DND-41 (cell line): ENCODE data around the gene OSBPL8.
"Not testable (repeated sequence)": the region's sequence is repeated elsewhere in the genome, so short reads cannot be mapped to it uniquely, and the experiment has no call there.

Experiments
- ATAC-seq: fragments of 200-7000 bp; cut with Tn5 transposase; 3 replicates; pipeline ENCODE4 v1.9.1; 2021; ENCODE audit warnings: low read depth; ENCODE audit not compliant: insufficient read depth
- DNase-seq: peaks from one replicate; pipeline ENCODE4 v3.0.0-alpha.2; 2020
- H2AFZ ChIP-seq: 2 replicates; pipeline ENCODE4 v1.6.0; 2012; ENCODE audit warnings: low read depth, low read length
- H3K27ac ChIP-seq: 2 replicates; pipeline ENCODE4 v1.5.1; 2012; ENCODE audit warnings: low read length, inconsistent platforms
- H3K27me3 ChIP-seq: fragments of 200-600 bp; sonication (generic); 2 replicates; pipeline ENCODE4 v1.6.0; 2012; ENCODE audit warnings: low read length, mild to moderate bottlenecking, inconsistent platforms; ENCODE audit not compliant: insufficient read depth, poor library complexity
- H3K36me3 ChIP-seq: 2 replicates; pipeline ENCODE4 v1.5.1; 2012; ENCODE audit warnings: low read length, inconsistent platforms; ENCODE audit not compliant: insufficient read depth
- H3K4me1 ChIP-seq: 2 replicates; pipeline ENCODE4 v1.5.1; 2012; ENCODE audit warnings: mild to moderate bottlenecking, low read length; ENCODE audit not compliant: insufficient read depth
- H3K4me2 ChIP-seq: 2 replicates; pipeline ENCODE4 v1.6.0; 2012; ENCODE audit warnings: mild to moderate bottlenecking, moderate library complexity, low read length, inconsistent platforms; ENCODE audit not compliant: insufficient read depth
- H3K4me3 ChIP-seq, 2 experiments: fragments of 200-600 bp in 1 of 2; shearing (Covaris generic) in 1 of 2; 2 replicates each; pipeline ENCODE4 v1.5.1; 2012 to 2016; ENCODE audit warnings: inconsistent platforms in 2 of 2, low read length in 2 of 2, mild to moderate bottlenecking in 2 of 2, low read depth in 1 of 2, moderate library complexity in 1 of 2
- H3K79me2 ChIP-seq: 2 replicates; pipeline ENCODE4 v1.6.0; 2012; ENCODE audit warnings: low read length, inconsistent platforms; ENCODE audit not compliant: insufficient read depth
- H3K9ac ChIP-seq: 2 replicates; pipeline ENCODE4 v1.6.0; 2012; ENCODE audit warnings: low read depth, mild to moderate bottlenecking, inconsistent platforms, low read length, moderate library complexity
- H3K9me3 ChIP-seq: 2 replicates; pipeline ENCODE4 v1.5.1; 2012; ENCODE audit warnings: low read length, moderate library complexity, mild to moderate bottlenecking, inconsistent platforms; ENCODE audit not compliant: insufficient read depth, severe bottlenecking
- H4K20me1 ChIP-seq: 2 replicates; pipeline ENCODE4 v1.6.0; 2012; ENCODE audit warnings: low read length; ENCODE audit not compliant: insufficient read depth
- EZH2 ChIP-seq: IDR thresholded peaks from 3 replicates; pipeline ENCODE4 v1.6.1; 2012; ENCODE audit warnings: borderline replicate concordance, low read depth, mild to moderate bottlenecking, moderate library complexity, low read length, inconsistent platforms; ENCODE audit not compliant: severe bottlenecking
- TF ChIP-seq, protein P1 (sequence below): IDR thresholded peaks from 2 replicates; pipeline ENCODE4 v1.5.1; 2012; ENCODE audit warnings: borderline replicate concordance, low read length, moderate library complexity, mild to moderate bottlenecking; ENCODE audit not compliant: poor library complexity, severe bottlenecking; ENCODE audit errors: extremely low read depth

Gene OSBPL8

DNA sequence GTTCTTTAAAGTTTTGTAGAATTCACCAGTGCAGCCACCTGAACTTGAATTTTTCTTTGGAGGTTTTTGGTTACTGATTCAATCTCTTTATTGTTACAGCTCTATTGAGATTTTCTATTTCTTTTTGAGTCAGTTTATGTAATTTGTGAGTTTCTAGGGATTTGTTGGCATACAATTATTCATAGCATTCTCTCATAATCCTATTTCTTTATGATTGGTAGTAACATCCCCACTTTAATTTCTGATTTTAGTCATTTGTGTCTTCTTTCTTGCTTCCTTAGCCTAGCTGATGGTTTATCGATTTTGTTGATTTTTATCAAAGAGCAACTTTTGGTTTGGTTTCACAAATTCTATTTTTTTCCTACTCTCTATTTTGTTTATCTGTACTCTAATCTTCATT lies 193.4 kb downstream of the OSBPL8 start:
- Histone ChIP-seq H3K27ac (no peak overlapping the region), H3K36me3 (peaks cover 58% of the 10 kb centered on the region), H4K20me1 (no peaks in the 10 kb centered on the region), H3K4me3 (no peak overlapping the region), H3K27me3 (no peaks in the 10 kb centered on the region), H3K9ac (no peak overlapping the region), H3K9me3 (no peaks in the 10 kb centered on the region), H3K79me2 (no peaks in the 10 kb centered on the region), H3K4me1 (no peaks in the 10 kb centered on the region), H3K4me2 (no peak overlapping the region), H2AFZ (no peak overlapping the region)
- ATAC-seq (no peak), DNase-seq (no peak)
- TF ChIP-seq, protein P1, sequence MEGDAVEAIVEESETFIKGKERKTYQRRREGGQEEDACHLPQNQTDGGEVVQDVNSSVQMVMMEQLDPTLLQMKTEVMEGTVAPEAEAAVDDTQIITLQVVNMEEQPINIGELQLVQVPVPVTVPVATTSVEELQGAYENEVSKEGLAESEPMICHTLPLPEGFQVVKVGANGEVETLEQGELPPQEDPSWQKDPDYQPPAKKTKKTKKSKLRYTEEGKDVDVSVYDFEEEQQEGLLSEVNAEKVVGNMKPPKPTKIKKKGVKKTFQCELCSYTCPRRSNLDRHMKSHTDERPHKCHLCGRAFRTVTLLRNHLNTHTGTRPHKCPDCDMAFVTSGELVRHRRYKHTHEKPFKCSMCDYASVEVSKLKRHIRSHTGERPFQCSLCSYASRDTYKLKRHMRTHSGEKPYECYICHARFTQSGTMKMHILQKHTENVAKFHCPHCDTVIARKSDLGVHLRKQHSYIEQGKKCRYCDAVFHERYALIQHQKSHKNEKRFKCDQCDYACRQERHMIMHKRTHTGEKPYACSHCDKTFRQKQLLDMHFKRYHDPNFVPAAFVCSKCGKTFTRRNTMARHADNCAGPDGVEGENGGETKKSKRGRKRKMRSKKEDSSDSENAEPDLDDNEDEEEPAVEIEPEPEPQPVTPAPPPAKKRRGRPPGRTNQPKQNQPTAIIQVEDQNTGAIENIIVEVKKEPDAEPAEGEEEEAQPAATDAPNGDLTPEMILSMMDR, result no peak
- no peak for TF ChIP-seq EZH2

DNA sequence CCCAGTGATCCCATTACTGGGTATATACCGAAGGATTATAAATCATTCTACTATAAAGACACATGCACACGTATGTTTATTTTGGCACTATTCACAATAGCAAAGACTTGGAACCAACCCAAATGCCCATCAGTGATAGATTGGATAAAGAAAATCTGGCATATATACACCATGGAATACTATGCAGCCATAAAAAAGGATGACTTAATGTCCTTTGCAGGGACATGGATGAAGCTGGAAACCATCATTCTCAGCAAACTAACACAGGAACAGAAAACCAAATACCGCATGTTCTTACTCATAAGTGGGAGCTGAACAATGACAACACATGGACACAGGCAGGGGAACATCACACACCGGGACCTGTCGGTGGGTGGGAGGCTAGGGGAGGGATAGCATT lies 195.4 kb downstream of the OSBPL8 start:
- H3K79me2 ChIP-seq, H3K4me2 ChIP-seq, H2AFZ ChIP-seq, ATAC-seq, H4K20me1 ChIP-seq, H3K9me3 ChIP-seq, H3K4me1 ChIP-seq, H3K27ac ChIP-seq, H3K4me3 ChIP-seq, DNase-seq, H3K9ac ChIP-seq, H3K27me3 ChIP-seq: not testable (repeated sequence)
- H3K36me3 ChIP-seq, result peaks cover 43% of the 10 kb centered on the region

DNA sequence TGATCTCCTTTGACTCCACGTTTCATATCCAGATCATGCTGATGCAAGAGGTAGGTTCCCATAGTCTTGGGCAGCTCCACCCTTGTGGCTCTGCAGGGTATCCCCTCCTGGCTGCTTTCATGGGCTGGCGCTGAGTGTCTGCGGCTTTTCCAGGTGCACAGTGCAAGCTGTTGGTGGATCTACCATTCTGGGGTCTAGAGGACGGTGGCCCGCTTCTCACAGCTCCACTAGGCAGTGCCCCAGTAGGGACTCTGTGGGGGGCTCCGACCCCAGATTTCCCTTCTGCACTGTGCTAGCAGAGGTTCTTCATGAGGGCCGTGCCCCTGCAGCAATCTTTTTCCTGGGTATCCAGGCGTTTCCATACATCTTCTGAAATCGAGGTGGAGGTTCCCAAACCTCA lies 199.3 kb downstream of the OSBPL8 start:
- no peak overlapping the region for H3K4me3 ChIP-seq
- H3K4me2 ChIP-seq, result no peak overlapping the region
- no peaks in the 10 kb centered on the region for H3K4me1 ChIP-seq
- peaks cover 36% of the 10 kb centered on the region for H3K36me3 ChIP-seq
- H4K20me1 ChIP-seq, result no peaks in the 10 kb centered on the region
- H3K27ac ChIP-seq, result no peak overlapping the region
- H2AFZ ChIP-seq, result no peak overlapping the region
- H3K79me2 ChIP-seq, result no peaks in the 10 kb centered on the region
- H3K9ac ChIP-seq, result no peak overlapping the region
- H3K27me3 ChIP-seq, result no peaks in the 10 kb centered on the region
- TF ChIP-seq, protein P1, result no peak
- no peak for TF ChIP-seq EZH2
- no peak for ATAC-seq
- DNase-seq, result no peak
- H3K9me3 ChIP-seq, result no peaks in the 10 kb centered on the region

DNA sequence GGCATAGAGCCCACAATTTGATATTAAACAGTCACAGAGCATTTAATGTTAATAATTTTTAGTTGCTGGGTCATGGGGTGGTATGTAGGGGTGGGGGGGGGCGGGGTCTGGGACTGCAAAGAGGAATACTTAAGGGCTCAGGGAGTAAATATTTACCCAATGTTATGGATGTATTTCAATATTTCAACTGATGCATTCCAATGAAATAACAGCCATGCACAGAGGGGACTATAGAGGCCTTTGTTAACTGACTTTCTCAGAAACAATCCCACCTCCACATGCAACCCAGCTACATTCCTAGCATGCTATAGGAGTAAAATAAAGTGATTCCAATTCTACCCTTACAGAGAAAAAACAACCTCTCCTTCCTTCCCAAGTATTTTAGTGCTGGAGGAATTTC lies 203.5 kb downstream of the OSBPL8 start:
- H3K79me2 ChIP-seq, result no peaks in the 10 kb centered on the region
- DNase-seq (no peak), ATAC-seq (no peak)
- no peak overlapping the region for H3K9ac ChIP-seq
- no peak overlapping the region for H3K4me3 ChIP-seq
- H3K27me3 ChIP-seq, result no peaks in the 10 kb centered on the region
- H3K4me2 ChIP-seq, result no peak overlapping the region
- no peak for TF ChIP-seq EZH2
- TF ChIP-seq, protein P1, result no peak
- no peaks in the 10 kb centered on the region for H3K4me1 ChIP-seq
- H4K20me1 ChIP-seq, result no peaks in the 10 kb centered on the region
- peaks cover 33% of the 10 kb centered on the region for H3K36me3 ChIP-seq
- H3K27ac ChIP-seq, result no peak overlapping the region
- no peak overlapping the region for H2AFZ ChIP-seq
- no peaks in the 10 kb centered on the region for H3K9me3 ChIP-seq
